HepG2 (cell line): Measurements from ENCODE around the gene MCMBP. TPM values are rescaled to one million over a fixed set of nuclear protein-coding genes. Genes with fewer than 3 reads are reported as not detected.

Source experiments
- AKAP8 ChIP-seq: sonication (generic); formaldehyde crosslinking; IDR thresholded peaks from 2 replicates; pipeline ENCODE4 v1.5.1; 2020; ENCODE audit warnings: mild to moderate bottlenecking, missing genetic modification reagents
- AKNA ChIP-seq: sonication (generic); formaldehyde crosslinking; IDR thresholded peaks from 2 replicates; pipeline ENCODE4 v1.4.0; 2020; ENCODE audit warnings: missing genetic modification reagents, borderline replicate concordance
- BCL6 ChIP-seq: IDR thresholded peaks from 2 replicates; pipeline ENCODE4 v1.6.1; 2016; ENCODE audit warnings: missing genetic modification reagents, missing compliant biosample characterization
- HOXA7 ChIP-seq: sonication (generic); formaldehyde crosslinking; IDR thresholded peaks from 2 replicates; pipeline ENCODE4 v1.8.1; 2022; ENCODE audit warnings: mild to moderate bottlenecking, missing genetic modification reagents, moderate library complexity
- MED8 ChIP-seq: sonication (generic); formaldehyde crosslinking; IDR thresholded peaks from 2 replicates; pipeline ENCODE4 v1.8.1; 2023; ENCODE audit warnings: mild to moderate bottlenecking, missing genetic modification reagents; ENCODE audit not compliant: insufficient replicate concordance
- SATB2 ChIP-seq: sonication (generic); formaldehyde crosslinking; IDR thresholded peaks from 2 replicates; pipeline ENCODE4 v1.5.0; 2020; ENCODE audit warnings: missing genetic modification reagents
- SUZ12 ChIP-seq: fragments of 150-350 bp; IDR thresholded peaks from 2 replicates; pipeline ENCODE4 v1.6.1; 2014; ENCODE audit warnings: low read depth, low read length
- ZBTB7B ChIP-seq: sonication (generic); formaldehyde crosslinking; IDR thresholded peaks from 2 replicates; pipeline ENCODE4 v1.4.0; 2020; ENCODE audit warnings: missing genetic modification reagents
- ZNF12 ChIP-seq: sonication (generic); formaldehyde crosslinking; IDR thresholded peaks from 2 replicates; pipeline ENCODE4 v1.5.0; 2020; ENCODE audit warnings: missing genetic modification reagents
- ZNF333 ChIP-seq: sonication (generic); formaldehyde crosslinking; IDR thresholded peaks from 2 replicates; pipeline ENCODE4 v1.4.0; 2020; ENCODE audit warnings: mild to moderate bottlenecking, missing genetic modification reagents, borderline replicate concordance
- polyA plus RNA-seq, 8 experiments: library from polyadenylated mRNA; depleted of rRNA in 3 of 8; stranded (reverse) in 7 of 8; unstranded in 1 of 8; fragments of >200 nt; fragmentation: Illumina TruSeq in 4 of 8; extraction: Trizol in 4 of 8; gene quantifications; 2 replicates each; pipeline versions ENCODE4 v1.2.1 to v1.2.3, GENCODE V29; 2011 to 2016; ENCODE audit warnings: low read depth in 4 of 8, missing spikeins in 1 of 8, mixed read lengths in 1 of 8; ENCODE audit not compliant: insufficient read depth in 1 of 8
- total RNA-seq, 5 experiments: library from RNA; depleted of rRNA; stranded (reverse); fragments of >200 nt; fragmentation: Illumina TruSeq; extraction: Trizol; gene quantifications; 2 replicates each; pipeline ENCODE4 v1.2.3, GENCODE V29; 2016; ENCODE audit warnings: low read depth in 1 of 5
- TF ChIP-seq, protein P1 (sequence below): fragments of 450-650 bp; IDR thresholded peaks from 2 replicates; pipeline ENCODE4 v1.6.1; 2017
- TF ChIP-seq, protein P2 (sequence below): sonication (generic); formaldehyde crosslinking; IDR thresholded peaks from 2 replicates; pipeline ENCODE4 v1.4.0; 2020; ENCODE audit warnings: mild to moderate bottlenecking, missing genetic modification reagents
- TF ChIP-seq, protein P3 (sequence below): sonication (generic); formaldehyde crosslinking; IDR thresholded peaks from 2 replicates; pipeline ENCODE4 v1.5.1; 2020; ENCODE audit warnings: mild to moderate bottlenecking, missing genetic modification reagents, borderline replicate concordance

MCMBP gene
- total and polyA plus RNA-seq, 2 of the 13 experiments (the other 11 are each of a cell fraction or from before 2014, with no cell fraction given): 35.7 to 62.4 TPM

DNA sequence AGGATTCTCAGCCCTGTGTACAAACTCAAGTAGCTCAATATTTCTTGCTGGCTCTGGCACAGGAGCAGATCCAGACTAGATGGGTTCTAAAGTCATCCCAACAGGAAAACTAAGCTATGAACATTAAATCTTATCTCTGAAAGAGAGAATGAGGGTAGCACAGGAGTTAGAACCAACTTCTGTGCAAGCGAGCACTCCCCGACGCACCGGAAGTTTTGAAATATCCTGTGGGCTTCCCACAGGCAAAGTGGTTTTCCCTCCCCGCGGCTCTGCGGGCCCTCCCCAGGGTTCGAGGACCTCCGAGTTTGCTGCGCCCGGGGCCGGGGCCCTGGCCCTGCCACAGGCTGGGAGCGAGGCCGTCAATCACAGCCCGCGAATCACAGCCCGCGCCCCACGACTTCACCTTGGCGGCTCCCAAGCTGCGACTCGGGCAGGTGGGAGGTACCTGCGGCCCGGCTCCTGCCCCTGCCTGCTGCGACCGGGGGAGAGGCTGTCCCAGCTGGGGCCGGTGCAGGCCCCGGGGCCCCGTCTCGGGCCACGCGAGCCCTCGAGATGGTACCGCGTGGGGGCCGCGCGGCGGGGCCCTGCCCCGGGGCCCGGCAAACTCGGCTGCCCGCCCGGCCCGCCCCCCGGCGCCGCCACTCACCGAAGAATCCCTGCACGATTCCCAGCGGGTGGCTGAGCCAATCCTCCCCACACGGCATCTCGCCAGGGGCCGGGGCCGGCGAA, 598 bp downstream of the MCMBP start (continued):
- TF ChIP-seq SATB2 (CRISPR knock-in tag) (peak; percentile 16; the same call in 1 of the 2 replicates), ZNF12 (CRISPR knock-in tag) (no peak), ZBTB7B (CRISPR knock-in tag) (no peak; the same call in 1 of the 2 replicates), AKAP8 (CRISPR knock-in tag) (no peak), HOXA7 (CRISPR knock-in tag) (no peak), BCL6 (CRISPR knock-in tag) (0 out of 2 replicates have a peak, but pooled peaks have one; percentile 15), AKNA (no peak), MED8 (CRISPR knock-in tag) (no peak), ZNF333 (CRISPR knock-in tag) (no peak), SUZ12 (no peak)
- TF ChIP-seq, protein P1, sequence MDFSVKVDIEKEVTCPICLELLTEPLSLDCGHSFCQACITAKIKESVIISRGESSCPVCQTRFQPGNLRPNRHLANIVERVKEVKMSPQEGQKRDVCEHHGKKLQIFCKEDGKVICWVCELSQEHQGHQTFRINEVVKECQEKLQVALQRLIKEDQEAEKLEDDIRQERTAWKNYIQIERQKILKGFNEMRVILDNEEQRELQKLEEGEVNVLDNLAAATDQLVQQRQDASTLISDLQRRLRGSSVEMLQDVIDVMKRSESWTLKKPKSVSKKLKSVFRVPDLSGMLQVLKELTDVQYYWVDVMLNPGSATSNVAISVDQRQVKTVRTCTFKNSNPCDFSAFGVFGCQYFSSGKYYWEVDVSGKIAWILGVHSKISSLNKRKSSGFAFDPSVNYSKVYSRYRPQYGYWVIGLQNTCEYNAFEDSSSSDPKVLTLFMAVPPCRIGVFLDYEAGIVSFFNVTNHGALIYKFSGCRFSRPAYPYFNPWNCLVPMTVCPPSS: no peak
- TF ChIP-seq, protein P2, sequence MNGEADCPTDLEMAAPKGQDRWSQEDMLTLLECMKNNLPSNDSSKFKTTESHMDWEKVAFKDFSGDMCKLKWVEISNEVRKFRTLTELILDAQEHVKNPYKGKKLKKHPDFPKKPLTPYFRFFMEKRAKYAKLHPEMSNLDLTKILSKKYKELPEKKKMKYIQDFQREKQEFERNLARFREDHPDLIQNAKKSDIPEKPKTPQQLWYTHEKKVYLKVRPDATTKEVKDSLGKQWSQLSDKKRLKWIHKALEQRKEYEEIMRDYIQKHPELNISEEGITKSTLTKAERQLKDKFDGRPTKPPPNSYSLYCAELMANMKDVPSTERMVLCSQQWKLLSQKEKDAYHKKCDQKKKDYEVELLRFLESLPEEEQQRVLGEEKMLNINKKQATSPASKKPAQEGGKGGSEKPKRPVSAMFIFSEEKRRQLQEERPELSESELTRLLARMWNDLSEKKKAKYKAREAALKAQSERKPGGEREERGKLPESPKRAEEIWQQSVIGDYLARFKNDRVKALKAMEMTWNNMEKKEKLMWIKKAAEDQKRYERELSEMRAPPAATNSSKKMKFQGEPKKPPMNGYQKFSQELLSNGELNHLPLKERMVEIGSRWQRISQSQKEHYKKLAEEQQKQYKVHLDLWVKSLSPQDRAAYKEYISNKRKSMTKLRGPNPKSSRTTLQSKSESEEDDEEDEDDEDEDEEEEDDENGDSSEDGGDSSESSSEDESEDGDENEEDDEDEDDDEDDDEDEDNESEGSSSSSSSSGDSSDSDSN (CRISPR knock-in tag): peak; percentile 38; the same call in 1 of the 2 replicates
- TF ChIP-seq, protein P3, sequence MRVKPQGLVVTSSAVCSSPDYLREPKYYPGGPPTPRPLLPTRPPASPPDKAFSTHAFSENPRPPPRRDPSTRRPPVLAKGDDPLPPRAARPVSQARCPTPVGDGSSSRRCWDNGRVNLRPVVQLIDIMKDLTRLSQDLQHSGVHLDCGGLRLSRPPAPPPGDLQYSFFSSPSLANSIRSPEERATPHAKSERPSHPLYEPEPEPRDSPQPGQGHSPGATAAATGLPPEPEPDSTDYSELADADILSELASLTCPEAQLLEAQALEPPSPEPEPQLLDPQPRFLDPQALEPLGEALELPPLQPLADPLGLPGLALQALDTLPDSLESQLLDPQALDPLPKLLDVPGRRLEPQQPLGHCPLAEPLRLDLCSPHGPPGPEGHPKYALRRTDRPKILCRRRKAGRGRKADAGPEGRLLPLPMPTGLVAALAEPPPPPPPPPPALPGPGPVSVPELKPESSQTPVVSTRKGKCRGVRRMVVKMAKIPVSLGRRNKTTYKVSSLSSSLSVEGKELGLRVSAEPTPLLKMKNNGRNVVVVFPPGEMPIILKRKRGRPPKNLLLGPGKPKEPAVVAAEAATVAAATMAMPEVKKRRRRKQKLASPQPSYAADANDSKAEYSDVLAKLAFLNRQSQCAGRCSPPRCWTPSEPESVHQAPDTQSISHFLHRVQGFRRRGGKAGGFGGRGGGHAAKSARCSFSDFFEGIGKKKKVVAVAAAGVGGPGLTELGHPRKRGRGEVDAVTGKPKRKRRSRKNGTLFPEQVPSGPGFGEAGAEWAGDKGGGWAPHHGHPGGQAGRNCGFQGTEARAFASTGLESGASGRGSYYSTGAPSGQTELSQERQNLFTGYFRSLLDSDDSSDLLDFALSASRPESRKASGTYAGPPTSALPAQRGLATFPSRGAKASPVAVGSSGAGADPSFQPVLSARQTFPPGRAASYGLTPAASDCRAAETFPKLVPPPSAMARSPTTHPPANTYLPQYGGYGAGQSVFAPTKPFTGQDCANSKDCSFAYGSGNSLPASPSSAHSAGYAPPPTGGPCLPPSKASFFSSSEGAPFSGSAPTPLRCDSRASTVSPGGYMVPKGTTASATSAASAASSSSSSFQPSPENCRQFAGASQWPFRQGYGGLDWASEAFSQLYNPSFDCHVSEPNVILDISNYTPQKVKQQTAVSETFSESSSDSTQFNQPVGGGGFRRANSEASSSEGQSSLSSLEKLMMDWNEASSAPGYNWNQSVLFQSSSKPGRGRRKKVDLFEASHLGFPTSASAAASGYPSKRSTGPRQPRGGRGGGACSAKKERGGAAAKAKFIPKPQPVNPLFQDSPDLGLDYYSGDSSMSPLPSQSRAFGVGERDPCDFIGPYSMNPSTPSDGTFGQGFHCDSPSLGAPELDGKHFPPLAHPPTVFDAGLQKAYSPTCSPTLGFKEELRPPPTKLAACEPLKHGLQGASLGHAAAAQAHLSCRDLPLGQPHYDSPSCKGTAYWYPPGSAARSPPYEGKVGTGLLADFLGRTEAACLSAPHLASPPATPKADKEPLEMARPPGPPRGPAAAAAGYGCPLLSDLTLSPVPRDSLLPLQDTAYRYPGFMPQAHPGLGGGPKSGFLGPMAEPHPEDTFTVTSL (CRISPR knock-in tag): no peak
